Neural cell (in vitro differentiated cells): Measurements from ENCODE around the gene ACSS2. TPM values are rescaled to one million over a fixed set of nuclear protein-coding genes. Genes with fewer than 3 reads are reported as not detected.

ENCODE experiments used
- H2AFZ ChIP-seq: fragments of 200-600, 300-800 bp; sonication (generic), shearing (Covaris generic); 2 replicates; pipeline ENCODE4 v1.6.0; 2014; ENCODE audit warnings: low read depth, mild to moderate bottlenecking, antibody characterized with exemption, low read length, moderate library complexity
- H3F3A ChIP-seq: fragments of 200-600 bp; shearing (Covaris generic); 2 replicates; pipeline ENCODE4 v1.6.1; 2016; ENCODE audit warnings: mild to moderate bottlenecking, moderate library complexity, mixed read lengths, antibody characterized with exemption, low read length; ENCODE audit not compliant: insufficient read depth, poor library complexity, severe bottlenecking
- H3K27ac ChIP-seq: fragments of 200-600, 300-800 bp; sonication (generic), shearing (Covaris generic); 2 replicates; pipeline ENCODE4 v1.5.1; 2014; ENCODE audit warnings: mild to moderate bottlenecking, low read length, moderate library complexity
- H3K27me3 ChIP-seq: fragments of 300-800, 200-600 bp; sonication (generic), shearing (Covaris generic); 2 replicates; pipeline ENCODE4 v1.6.0; 2014; ENCODE audit warnings: mild to moderate bottlenecking, low read depth, low read length, moderate library complexity; ENCODE audit not compliant: insufficient read depth
- H3K36me3 ChIP-seq: fragments of 300-800, 200-600 bp; sonication (generic), shearing (Covaris generic); 2 replicates; pipeline ENCODE4 v1.5.1; 2014; ENCODE audit warnings: mild to moderate bottlenecking, antibody characterized with exemption, low read length, moderate library complexity; ENCODE audit not compliant: insufficient read depth
- H3K4me2 ChIP-seq: fragments of 300-800, 200-600 bp; sonication (generic), shearing (Covaris generic); 2 replicates; pipeline ENCODE4 v1.6.0; 2014; ENCODE audit warnings: mild to moderate bottlenecking, low read length
- H3K4me3 ChIP-seq: fragments of 300-800, 200-600 bp; sonication (generic), shearing (Covaris generic); 2 replicates; pipeline ENCODE4 v1.5.1; 2014; ENCODE audit warnings: mild to moderate bottlenecking, low read length, moderate library complexity
- H3K79me2 ChIP-seq: fragments of 200-600 bp; shearing (Covaris generic); replicated peaks from 2 replicates; pipeline ENCODE4 v1.6.0; 2014; ENCODE audit warnings: mild to moderate bottlenecking, low read length, moderate library complexity; ENCODE audit not compliant: insufficient read depth
- H3K9ac ChIP-seq: fragments of 300-800, 200-600 bp; sonication (generic), shearing (Covaris generic); 2 replicates; pipeline ENCODE4 v1.6.1; 2016; ENCODE audit warnings: mild to moderate bottlenecking, low read length, mixed read lengths
- H3K9me2 ChIP-seq: fragments of 200-600 bp; shearing (Covaris generic); 2 replicates; pipeline ENCODE4 v1.6.1; 2016; ENCODE audit warnings: mild to moderate bottlenecking, low read length, mixed read lengths; ENCODE audit not compliant: insufficient read depth
- H3K9me3 ChIP-seq: fragments of 200-600, 300-800 bp; sonication (generic), shearing (Covaris generic); 2 replicates; pipeline ENCODE4 v1.6.1; 2016; ENCODE audit warnings: mild to moderate bottlenecking, mixed run types, low read length, moderate library complexity, mixed read lengths
- H4K20me1 ChIP-seq: fragments of 200-600 bp; shearing (Covaris generic); 2 replicates; pipeline ENCODE4 v1.6.1; 2016; ENCODE audit warnings: mild to moderate bottlenecking, mixed run types; ENCODE audit not compliant: insufficient read depth
- EP300 ChIP-seq: fragments of 450-650 bp; conservative IDR thresholded peaks from 2 replicates; pipeline ENCODE4 v1.6.1; 2014; ENCODE audit warnings: antibody characterized with exemption, mild to moderate bottlenecking, moderate library complexity; ENCODE audit not compliant: poor library complexity, severe bottlenecking
- EZH2 ChIP-seq: fragments of 200-600, 300-800 bp; shearing (Covaris generic), sonication (generic); IDR thresholded peaks from 2 replicates; pipeline ENCODE4 v1.6.1; 2014; ENCODE audit warnings: antibody characterized with exemption, low read length, borderline replicate concordance, mild to moderate bottlenecking; ENCODE audit not compliant: insufficient read depth, poor library complexity, severe bottlenecking
- MXI1 ChIP-seq: fragments of 450-650 bp; conservative IDR thresholded peaks from 2 replicates; pipeline ENCODE4 v1.6.1; 2014; ENCODE audit warnings: antibody characterized with exemption, mild to moderate bottlenecking; ENCODE audit not compliant: poor library complexity, severe bottlenecking
- POLR2AphosphoS5 ChIP-seq: IDR thresholded peaks from 2 replicates; pipeline ENCODE4 v1.6.1; 2012
- RAD21 ChIP-seq: fragments of 450-650 bp; conservative IDR thresholded peaks from 2 replicates; pipeline ENCODE4 v1.6.1; 2014; ENCODE audit warnings: antibody characterized with exemption, mild to moderate bottlenecking, moderate library complexity
- SMC3 ChIP-seq: fragments of 450-650 bp; conservative IDR thresholded peaks from 2 replicates; pipeline ENCODE4 v1.6.1; 2014; ENCODE audit warnings: antibody characterized with exemption, mild to moderate bottlenecking, moderate library complexity; ENCODE audit not compliant: poor library complexity
- TAF1 ChIP-seq: IDR thresholded peaks from 2 replicates; pipeline ENCODE4 v1.6.1; 2012; ENCODE audit warnings: low read depth
- polyA plus RNA-seq: library from polyadenylated mRNA; depleted of rRNA; stranded (reverse); fragments of >200 nt; gene quantifications from 2 replicates; pipeline ENCODE4 v1.2.3, GENCODE V29; 2014
- TF ChIP-seq, protein P1 (sequence below): IDR thresholded peaks from 2 replicates; pipeline ENCODE4 v1.6.1; 2012; ENCODE audit warnings: borderline replicate concordance
- TF ChIP-seq, protein P2 (sequence below): fragments of 450-650 bp; IDR thresholded peaks from 2 replicates; pipeline ENCODE4 v1.5.1; 2014; ENCODE audit warnings: antibody characterized with exemption, mild to moderate bottlenecking, moderate library complexity; ENCODE audit not compliant: poor library complexity, severe bottlenecking

The ACSS2 gene
- polyA plus RNA-seq, 1 donor from 2014 or later: 12.3 TPM

- Histone ChIP-seq H4K20me1 (no peaks in the 10 kb centered on the region), H3K36me3 (no peaks in the 10 kb centered on the region), H3K79me2 (no peaks in the 10 kb centered on the region), H3F3A (no peaks in the 10 kb centered on the region), H3K27me3 (no peaks in the 10 kb centered on the region), H2AFZ (no peak overlapping the region), H3K9me2 (no peaks in the 10 kb centered on the region), H3K4me2 (no peak overlapping the region), H3K4me3 (no peak overlapping the region), H3K9me3 (no peaks in the 10 kb centered on the region), H3K27ac (no peak overlapping the region), H3K9ac (no peak overlapping the region)
- no peak for TF ChIP-seq POLR2AphosphoS5
- TF ChIP-seq, protein P1, sequence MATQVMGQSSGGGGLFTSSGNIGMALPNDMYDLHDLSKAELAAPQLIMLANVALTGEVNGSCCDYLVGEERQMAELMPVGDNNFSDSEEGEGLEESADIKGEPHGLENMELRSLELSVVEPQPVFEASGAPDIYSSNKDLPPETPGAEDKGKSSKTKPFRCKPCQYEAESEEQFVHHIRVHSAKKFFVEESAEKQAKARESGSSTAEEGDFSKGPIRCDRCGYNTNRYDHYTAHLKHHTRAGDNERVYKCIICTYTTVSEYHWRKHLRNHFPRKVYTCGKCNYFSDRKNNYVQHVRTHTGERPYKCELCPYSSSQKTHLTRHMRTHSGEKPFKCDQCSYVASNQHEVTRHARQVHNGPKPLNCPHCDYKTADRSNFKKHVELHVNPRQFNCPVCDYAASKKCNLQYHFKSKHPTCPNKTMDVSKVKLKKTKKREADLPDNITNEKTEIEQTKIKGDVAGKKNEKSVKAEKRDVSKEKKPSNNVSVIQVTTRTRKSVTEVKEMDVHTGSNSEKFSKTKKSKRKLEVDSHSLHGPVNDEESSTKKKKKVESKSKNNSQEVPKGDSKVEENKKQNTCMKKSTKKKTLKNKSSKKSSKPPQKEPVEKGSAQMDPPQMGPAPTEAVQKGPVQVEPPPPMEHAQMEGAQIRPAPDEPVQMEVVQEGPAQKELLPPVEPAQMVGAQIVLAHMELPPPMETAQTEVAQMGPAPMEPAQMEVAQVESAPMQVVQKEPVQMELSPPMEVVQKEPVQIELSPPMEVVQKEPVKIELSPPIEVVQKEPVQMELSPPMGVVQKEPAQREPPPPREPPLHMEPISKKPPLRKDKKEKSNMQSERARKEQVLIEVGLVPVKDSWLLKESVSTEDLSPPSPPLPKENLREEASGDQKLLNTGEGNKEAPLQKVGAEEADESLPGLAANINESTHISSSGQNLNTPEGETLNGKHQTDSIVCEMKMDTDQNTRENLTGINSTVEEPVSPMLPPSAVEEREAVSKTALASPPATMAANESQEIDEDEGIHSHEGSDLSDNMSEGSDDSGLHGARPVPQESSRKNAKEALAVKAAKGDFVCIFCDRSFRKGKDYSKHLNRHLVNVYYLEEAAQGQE: no peak
- no peak for TF ChIP-seq SMC3
- no peak for TF ChIP-seq EP300
- TF ChIP-seq TAF1: no peak
- TF ChIP-seq, protein P2, sequence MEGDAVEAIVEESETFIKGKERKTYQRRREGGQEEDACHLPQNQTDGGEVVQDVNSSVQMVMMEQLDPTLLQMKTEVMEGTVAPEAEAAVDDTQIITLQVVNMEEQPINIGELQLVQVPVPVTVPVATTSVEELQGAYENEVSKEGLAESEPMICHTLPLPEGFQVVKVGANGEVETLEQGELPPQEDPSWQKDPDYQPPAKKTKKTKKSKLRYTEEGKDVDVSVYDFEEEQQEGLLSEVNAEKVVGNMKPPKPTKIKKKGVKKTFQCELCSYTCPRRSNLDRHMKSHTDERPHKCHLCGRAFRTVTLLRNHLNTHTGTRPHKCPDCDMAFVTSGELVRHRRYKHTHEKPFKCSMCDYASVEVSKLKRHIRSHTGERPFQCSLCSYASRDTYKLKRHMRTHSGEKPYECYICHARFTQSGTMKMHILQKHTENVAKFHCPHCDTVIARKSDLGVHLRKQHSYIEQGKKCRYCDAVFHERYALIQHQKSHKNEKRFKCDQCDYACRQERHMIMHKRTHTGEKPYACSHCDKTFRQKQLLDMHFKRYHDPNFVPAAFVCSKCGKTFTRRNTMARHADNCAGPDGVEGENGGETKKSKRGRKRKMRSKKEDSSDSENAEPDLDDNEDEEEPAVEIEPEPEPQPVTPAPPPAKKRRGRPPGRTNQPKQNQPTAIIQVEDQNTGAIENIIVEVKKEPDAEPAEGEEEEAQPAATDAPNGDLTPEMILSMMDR: no peak
- no peak for TF ChIP-seq RAD21
- no peak for TF ChIP-seq EZH2
- no peak for TF ChIP-seq MXI1
Observed at GRCh38 chr20:34831936-34832335, 44.5 kb upstream of the ACSS2 start.

GRCh38 chr20:34834459-34834893, 41.9 kb upstream of the ACSS2 start:
- Histone ChIP-seq H4K20me1 (no peaks in the 10 kb centered on the region), H3F3A (no peaks in the 10 kb centered on the region), H3K4me2 (no peak overlapping the region), H3K9ac (no peak overlapping the region), H3K9me2 (no peaks in the 10 kb centered on the region), H3K27ac (no peak overlapping the region), H2AFZ (no peak overlapping the region), H3K36me3 (no peaks in the 10 kb centered on the region), H3K4me3 (no peak overlapping the region), H3K27me3 (no peaks in the 10 kb centered on the region), H3K79me2 (no peaks in the 10 kb centered on the region), H3K9me3 (no peaks in the 10 kb centered on the region)
- TF ChIP-seq RAD21: peak; percentile 71
- no peak for TF ChIP-seq TAF1
- no peak for TF ChIP-seq EZH2
- TF ChIP-seq, protein P1: no peak
- TF ChIP-seq, protein P2: peak; percentile 70
- peak; percentile 62 for TF ChIP-seq SMC3
- TF ChIP-seq POLR2AphosphoS5: no peak
- no peak for TF ChIP-seq EP300
- no peak for TF ChIP-seq MXI1
